ENCODE measurements around the gene SLC5A10.

- TF ChIP-seq CTCF (IDR thresholded peaks at IDR 0.05) (no peak), POLR2A (IDR thresholded peaks at IDR 0.05) (no peak)
Observed at GRCh38 chr17:19020016-19020415, 68.1 kb downstream of the SLC5A10 start.
